ENCODE data around the gene WNT4. TPM values are rescaled to one million over a fixed set of nuclear protein-coding genes. Genes with fewer than 3 reads are reported as not detected.

Gene WNT4
- total RNA-seq, 4 donors from 2014 or later = 21.3 to 42.7 (median 24.5) TPM

GRCh38 chr1:22142315-22143064, 407 bp downstream of the WNT4 start:
- Histone ChIP-seq H3K9me3 (no peaks in the 10 kb centered on the region), H3K27ac (peak overlapping the region; percentile 45), H3K4me1 (peaks cover 52% of the 10 kb centered on the region), H3K27me3 (peaks cover 26% of the 10 kb centered on the region), H3K36me3 (no peaks in the 10 kb centered on the region), H3K4me3 (peak overlapping the region; percentile 64)
- TF ChIP-seq EP300 (IDR thresholded peaks at IDR 0.05) (no peak), POLR2AphosphoS5 (IDR thresholded peaks at IDR 0.05) (no peak), POLR2A (IDR thresholded peaks at IDR 0.05) (no peak), CTCF (IDR thresholded peaks at IDR 0.05) (no peak)
- no CpG with 5 or more reads among the region's 102 CpGs for WGBS
- no peak for DNase-seq (ENCODE audit: low spot score in 2 of 2)

- Histone ChIP-seq H3K4me1 (peaks cover 60% of the 10 kb centered on the region), H3K36me3 (no peaks in the 10 kb centered on the region), H3K27ac (peak overlapping the region; percentile 45), H3K27me3 (peaks cover 26% of the 10 kb centered on the region), H3K9me3 (no peaks in the 10 kb centered on the region), H3K4me3 (peak overlapping the region; percentile 64)
- DNase-seq (ENCODE audit: low spot score in 2 of 2) = no peak
- TF ChIP-seq POLR2AphosphoS5 (IDR thresholded peaks at IDR 0.05) = no peak
- no peak for TF ChIP-seq EP300 (IDR thresholded peaks at IDR 0.05)
- no peak for TF ChIP-seq CTCF (IDR thresholded peaks at IDR 0.05)
- TF ChIP-seq POLR2A (IDR thresholded peaks at IDR 0.05) = no peak
- WGBS = 21% methylated on average over 18 of the region's 28 CpGs
Measured at GRCh38 chr1:22141554-22142314, 1.2 kb downstream of the WNT4 start.

GRCh38 chr1:22140694-22141093, 2.2 kb downstream of the WNT4 start:
- H3K36me3 ChIP-seq = no peaks in the 10 kb centered on the region
- H3K27me3 ChIP-seq = peaks cover 23% of the 10 kb centered on the region
- H3K9me3 ChIP-seq = no peaks in the 10 kb centered on the region
- WGBS = 59% methylated on average over 5 of the region's 5 CpGs
- H3K4me3 ChIP-seq = no peak overlapping the region
- DNase-seq (ENCODE audit: low spot score in 2 of 2) = no peak
- TF ChIP-seq POLR2AphosphoS5 (IDR thresholded peaks at IDR 0.05) = no peak
- no peak for TF ChIP-seq CTCF (IDR thresholded peaks at IDR 0.05)
- TF ChIP-seq POLR2A (IDR thresholded peaks at IDR 0.05) = no peak
- TF ChIP-seq EP300 (IDR thresholded peaks at IDR 0.05) = no peak
- peaks cover 68% of the 10 kb centered on the region for H3K4me1 ChIP-seq
- H3K27ac ChIP-seq = no peak overlapping the region

GRCh38 chr1:22139817-22140216, 3.1 kb downstream of the WNT4 start:
- TF ChIP-seq POLR2A (IDR thresholded peaks at IDR 0.05) (no peak), CTCF (IDR thresholded peaks at IDR 0.05) (no peak), POLR2AphosphoS5 (IDR thresholded peaks at IDR 0.05) (no peak), EP300 (IDR thresholded peaks at IDR 0.05) (no peak)
- Histone ChIP-seq H3K9me3 (no peaks in the 10 kb centered on the region), H3K27me3 (peaks cover 16% of the 10 kb centered on the region), H3K36me3 (no peaks in the 10 kb centered on the region), H3K27ac (no peak overlapping the region), H3K4me1 (peaks cover 68% of the 10 kb centered on the region), H3K4me3 (no peak overlapping the region)
- no peak for DNase-seq (ENCODE audit: low spot score in 2 of 2)
- WGBS = 65% methylated on average over 5 of the region's 12 CpGs

- TF ChIP-seq CTCF (IDR thresholded peaks at IDR 0.05) (no peak), POLR2AphosphoS5 (IDR thresholded peaks at IDR 0.05) (no peak), EP300 (IDR thresholded peaks at IDR 0.05) (no peak)
- peaks cover 12% of the 10 kb centered on the region for H3K27me3 ChIP-seq
- no peak overlapping the region for H3K4me3 ChIP-seq
- no peak for DNase-seq (ENCODE audit: low spot score in 2 of 2)
- H3K27ac ChIP-seq = no peak overlapping the region
- no peaks in the 10 kb centered on the region for H3K9me3 ChIP-seq
- WGBS = 44% methylated on average over 14 of the region's 15 CpGs
- H3K36me3 ChIP-seq = no peaks in the 10 kb centered on the region
- H3K4me1 ChIP-seq = peaks cover 68% of the 10 kb centered on the region
Measured at GRCh38 chr1:22139066-22139594, 3.8 kb downstream of the WNT4 start.
